HCT116 (cell line): Measurements from ENCODE around the gene SEMA3E. TPM values are rescaled to one million over a fixed set of nuclear protein-coding genes. Genes with fewer than 3 reads are reported as not detected.

Experiments
- ATAC-seq: fragments of 200-7000 bp; cut with Tn5 transposase; 2 replicates; pipeline ENCODE4 v1.9.1; 2020; ENCODE audit warnings: mild to moderate bottlenecking, moderate library complexity
- BruUV-seq: library from RNA; stranded (reverse); fragments of 400-500 nt; replicated peaks from 2 replicates; lab custom pipeline; 2021; lab: Mats Ljungman, UMichigan
- CTCF ChIA-PET: fragments of 300-600 bp; sonication (Branson Sonifier 250); formaldehyde crosslinking; loops from one replicate; lab custom pipeline; 2021; ENCODE audit warnings: antibody characterized with exemption; lab: Charles Lee
- POLR2A ChIA-PET: fragments of 300-600, 350-600 bp; sonication (Branson Sonifier 250); formaldehyde crosslinking; loops from one replicate; lab custom pipeline; 2021; ENCODE audit warnings: antibody characterized with exemption; lab: Charles Lee
- RAD21 ChIA-PET, 2 experiments: fragments of 300-600 bp; sonication (Branson Sonifier 250); formaldehyde crosslinking; loops; one replicate each; lab custom pipeline; 2023; ENCODE audit warnings: low total read pairs in 2 of 2; ENCODE audit not compliant: uncharacterized antibody in 2 of 2, unreplicated experiment in 2 of 2, low non-redundant PET in 1 of 2; lab: Charles Lee
- DNase-seq: peaks from one replicate; pipeline ENCODE4 v3.0.0-alpha.2; 2010; ENCODE audit warnings: low read depth, low spot score
- H2AFZ ChIP-seq: fragments of 200-600 bp; shearing (Covaris generic), sonication (generic); 2 replicates; pipeline ENCODE4 v1.6.1; 2017; ENCODE audit warnings: low read depth, mixed run types, mixed read lengths, antibody characterized with exemption, low read length; ENCODE audit not compliant: poor library complexity, severe bottlenecking
- H3K27ac ChIP-seq: 2 replicates; pipeline ENCODE4 v1.5.1; 2012; ENCODE audit warnings: low read depth, low read length
- H3K27me3 ChIP-seq: fragments of 200-600 bp; sonication (generic); 2 replicates; pipeline ENCODE4 v1.6.1; 2016; ENCODE audit warnings: mixed run types, low read length, mixed read lengths; ENCODE audit not compliant: insufficient read depth
- H3K36me3 ChIP-seq, 2 experiments: fragments of 200-500 bp in 1 of 2; fragments of 200-600 bp in 1 of 2; sonication (Bioruptor generic) in 1 of 2; sonication (generic) in 1 of 2; 2 replicates each; pipeline versions ENCODE4 v1.5.1 to v1.6.1; 2014 to 2016; ENCODE audit warnings: low read length in 2 of 2, inconsistent platforms in 1 of 2, mixed read lengths in 1 of 2, mixed run types in 1 of 2; ENCODE audit not compliant: insufficient read depth in 2 of 2, control insufficient read depth in 1 of 2
- H3K4me1 ChIP-seq, 2 experiments: fragments of 200-600 bp in 1 of 2; sonication (generic) in 1 of 2; 2 replicates each; pipeline versions ENCODE4 v1.5.1 to v1.6.1; 2012 to 2017; ENCODE audit warnings: low read length in 2 of 2, inconsistent platforms in 1 of 2, mild to moderate bottlenecking in 1 of 2, mixed read lengths in 1 of 2, mixed run types in 1 of 2, moderate library complexity in 1 of 2; ENCODE audit not compliant: insufficient read depth in 2 of 2, control insufficient read depth in 1 of 2
- H3K4me2 ChIP-seq: fragments of 200-600 bp; sonication (generic); 2 replicates; pipeline ENCODE4 v1.6.1; 2017; ENCODE audit warnings: mixed run types, low read length, mixed read lengths
- H3K4me3 ChIP-seq, 2 experiments: fragments of 200-600 bp in 1 of 2; sonication (generic) in 1 of 2; replicated peaks in 1 of 2; 2 replicates each; pipeline ENCODE4 v1.5.1; 2011 to 2016; ENCODE audit warnings: low read length in 2 of 2, control low read depth in 1 of 2, low read depth in 1 of 2, mild to moderate bottlenecking in 1 of 2, mixed read lengths in 1 of 2, mixed run types in 1 of 2
- H3K79me2 ChIP-seq: fragments of 200-600 bp; sonication (generic); 2 replicates; pipeline ENCODE4 v1.6.1; 2017; ENCODE audit warnings: mild to moderate bottlenecking, mixed run types, low read length, moderate library complexity, mixed read lengths; ENCODE audit not compliant: insufficient read depth
- H3K9ac ChIP-seq: fragments of 200-600 bp; sonication (generic); 2 replicates; pipeline ENCODE4 v1.6.1; 2016; ENCODE audit warnings: low read length, mixed read lengths
- H3K9me2 ChIP-seq: fragments of 200-600 bp; sonication (generic), shearing (Covaris generic); 2 replicates; pipeline ENCODE4 v1.6.1; 2017; ENCODE audit warnings: mixed run types, mild to moderate bottlenecking, moderate library complexity; ENCODE audit not compliant: insufficient read depth
- H3K9me3 ChIP-seq, 2 experiments: fragments of 200-500 bp in 1 of 2; fragments of 200-600 bp in 1 of 2; sonication (Bioruptor generic) in 1 of 2; sonication (generic) in 1 of 2; 2 replicates each; pipeline ENCODE4 v1.6.1; 2014 to 2017; ENCODE audit warnings: low read length in 2 of 2, mixed read lengths in 2 of 2, inconsistent platforms in 1 of 2, low read depth in 1 of 2, mild to moderate bottlenecking in 1 of 2, mixed run types in 1 of 2, moderate library complexity in 1 of 2; ENCODE audit not compliant: control insufficient read depth in 1 of 2, insufficient read depth in 1 of 2
- H4K20me1 ChIP-seq: fragments of 200-600 bp; sonication (generic), shearing (Covaris generic); 2 replicates; pipeline ENCODE4 v1.6.1; 2017; ENCODE audit warnings: mixed run types, mild to moderate bottlenecking, moderate library complexity; ENCODE audit not compliant: insufficient read depth
- POLR2AphosphoS5 ChIP-seq: IDR thresholded peaks from 2 replicates; pipeline ENCODE4 v1.6.1; 2011; ENCODE audit warnings: mild to moderate bottlenecking, low read depth, low read length, moderate library complexity
- SIN3A ChIP-seq: IDR thresholded peaks from 2 replicates; pipeline ENCODE4 v1.6.1; 2012; ENCODE audit warnings: low read depth
- SRF ChIP-seq: IDR thresholded peaks from 2 replicates; pipeline ENCODE4 v1.6.1; 2012; ENCODE audit warnings: low read depth
- TCF7L2 ChIP-seq: IDR thresholded peaks from 2 replicates; pipeline ENCODE4 v1.7.0; 2011; ENCODE audit warnings: borderline replicate concordance, inconsistent platforms; ENCODE audit not compliant: insufficient read depth, insufficient read length; ENCODE audit errors: extremely low read depth
- YY1 ChIP-seq: IDR thresholded peaks from 2 replicates; pipeline ENCODE4 v1.6.1; 2011; ENCODE audit warnings: low read length, low read depth, moderate library complexity, mild to moderate bottlenecking; ENCODE audit not compliant: insufficient replicate concordance; ENCODE audit errors: extremely low read depth
- ZFX ChIP-seq: fragments of 450-650 bp; IDR thresholded peaks from 2 replicates; pipeline ENCODE4 v1.6.1; 2017
- intact Hi-C: fragments of 100-400 bp; cut with micrococcal nuclease; formaldehyde crosslinking; loops from 2 replicates; pipeline ENCODE4 v1.10.0; 2022
- total RNA-seq: library from RNA; stranded (reverse); gene quantifications from one replicate; pipeline ENCODE4 v1.2.1, GENCODE V29; 2021; ENCODE audit not compliant: unreplicated experiment
- TF ChIP-seq, protein P1 (sequence below): IDR thresholded peaks from 2 replicates; pipeline ENCODE4 v1.6.1; 2012
- TF ChIP-seq, protein P2 (sequence below): IDR thresholded peaks from 2 replicates; pipeline ENCODE4 v1.6.1; 2011; ENCODE audit warnings: mild to moderate bottlenecking, low read length, moderate library complexity; ENCODE audit not compliant: insufficient replicate concordance; ENCODE audit errors: extremely low read depth
- TF ChIP-seq, protein P3 (sequence below): IDR thresholded peaks from 2 replicates; pipeline ENCODE4 v1.6.1; 2012; ENCODE audit warnings: low read depth
- TF ChIP-seq, protein P4 (sequence below): IDR thresholded peaks from 2 replicates; pipeline ENCODE4 v1.6.1; 2012
- TF ChIP-seq, protein P5 (sequence below), 3 experiments: fragments of 200-600 bp in 1 of 3; sonication (generic) in 1 of 3; IDR thresholded peaks in 2 of 3; conservative IDR thresholded peaks in 1 of 3; 2 replicates each; pipeline ENCODE4 v1.5.1; 2012 to 2017; ENCODE audit warnings: low read depth in 2 of 3, low read length in 2 of 3, antibody characterized with exemption in 1 of 3, borderline replicate concordance in 1 of 3, control low read depth in 1 of 3, mild to moderate bottlenecking in 1 of 3, mixed read lengths in 1 of 3, mixed run types in 1 of 3, moderate library complexity in 1 of 3; ENCODE audit not compliant: insufficient read depth in 1 of 3

Gene SEMA3E
- total RNA-seq, 1 experiment from 2014 or later = 1.6 TPM

DNA sequence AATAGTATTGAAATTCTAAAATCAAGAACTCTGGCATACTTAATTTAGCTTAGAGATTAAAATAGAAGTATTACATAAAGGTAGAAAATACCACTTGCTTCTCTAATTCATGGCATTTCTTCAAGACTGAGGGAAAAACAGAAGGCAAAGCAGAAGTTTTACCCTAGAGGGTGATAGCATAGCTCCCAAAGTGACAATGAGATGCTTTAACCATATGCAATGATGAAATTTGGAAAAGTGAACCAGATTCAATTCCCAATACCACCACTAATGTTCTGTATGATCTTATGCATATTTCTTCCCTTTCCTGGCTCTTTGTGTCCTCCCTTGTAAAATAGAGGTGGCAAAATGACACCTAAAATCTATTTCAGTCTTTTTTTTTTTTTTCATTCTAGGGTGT is 260.5 kb downstream of the SEMA3E start:
- Histone ChIP-seq H3K9me2 (no peaks in the 10 kb centered on the region), H3K27me3 (no peaks in the 10 kb centered on the region), H3K4me2 (no peak overlapping the region), H4K20me1 (no peaks in the 10 kb centered on the region), H2AFZ (no peak overlapping the region), H3K9me3 (no peaks in the 10 kb centered on the region; a peak in 1 of 4 replicates), H3K27ac (no peak overlapping the region), H3K4me1 (no peaks in the 10 kb centered on the region), H3K36me3 (no peaks in the 10 kb centered on the region), H3K4me3 (no peak overlapping the region), H3K79me2 (no peaks in the 10 kb centered on the region), H3K9ac (no peak overlapping the region)
- intact Hi-C loops = no loop called here
- BruUV-seq = no TSS peak
- ATAC-seq (no peak), DNase-seq (no peak)
- TF ChIP-seq, protein P1, sequence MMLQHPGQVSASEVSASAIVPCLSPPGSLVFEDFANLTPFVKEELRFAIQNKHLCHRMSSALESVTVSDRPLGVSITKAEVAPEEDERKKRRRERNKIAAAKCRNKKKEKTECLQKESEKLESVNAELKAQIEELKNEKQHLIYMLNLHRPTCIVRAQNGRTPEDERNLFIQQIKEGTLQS = no peak
- TF ChIP-seq ZFX (no peak), SIN3A (no peak), SRF (no peak), TCF7L2 (no peak), POLR2AphosphoS5 (no peak), YY1 (no peak)
- TF ChIP-seq, protein P2, sequence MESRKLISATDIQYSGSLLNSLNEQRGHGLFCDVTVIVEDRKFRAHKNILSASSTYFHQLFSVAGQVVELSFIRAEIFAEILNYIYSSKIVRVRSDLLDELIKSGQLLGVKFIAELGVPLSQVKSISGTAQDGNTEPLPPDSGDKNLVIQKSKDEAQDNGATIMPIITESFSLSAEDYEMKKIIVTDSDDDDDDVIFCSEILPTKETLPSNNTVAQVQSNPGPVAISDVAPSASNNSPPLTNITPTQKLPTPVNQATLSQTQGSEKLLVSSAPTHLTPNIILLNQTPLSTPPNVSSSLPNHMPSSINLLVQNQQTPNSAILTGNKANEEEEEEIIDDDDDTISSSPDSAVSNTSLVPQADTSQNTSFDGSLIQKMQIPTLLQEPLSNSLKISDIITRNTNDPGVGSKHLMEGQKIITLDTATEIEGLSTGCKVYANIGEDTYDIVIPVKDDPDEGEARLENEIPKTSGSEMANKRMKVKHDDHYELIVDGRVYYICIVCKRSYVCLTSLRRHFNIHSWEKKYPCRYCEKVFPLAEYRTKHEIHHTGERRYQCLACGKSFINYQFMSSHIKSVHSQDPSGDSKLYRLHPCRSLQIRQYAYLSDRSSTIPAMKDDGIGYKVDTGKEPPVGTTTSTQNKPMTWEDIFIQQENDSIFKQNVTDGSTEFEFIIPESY = no peak
- TF ChIP-seq, protein P3, sequence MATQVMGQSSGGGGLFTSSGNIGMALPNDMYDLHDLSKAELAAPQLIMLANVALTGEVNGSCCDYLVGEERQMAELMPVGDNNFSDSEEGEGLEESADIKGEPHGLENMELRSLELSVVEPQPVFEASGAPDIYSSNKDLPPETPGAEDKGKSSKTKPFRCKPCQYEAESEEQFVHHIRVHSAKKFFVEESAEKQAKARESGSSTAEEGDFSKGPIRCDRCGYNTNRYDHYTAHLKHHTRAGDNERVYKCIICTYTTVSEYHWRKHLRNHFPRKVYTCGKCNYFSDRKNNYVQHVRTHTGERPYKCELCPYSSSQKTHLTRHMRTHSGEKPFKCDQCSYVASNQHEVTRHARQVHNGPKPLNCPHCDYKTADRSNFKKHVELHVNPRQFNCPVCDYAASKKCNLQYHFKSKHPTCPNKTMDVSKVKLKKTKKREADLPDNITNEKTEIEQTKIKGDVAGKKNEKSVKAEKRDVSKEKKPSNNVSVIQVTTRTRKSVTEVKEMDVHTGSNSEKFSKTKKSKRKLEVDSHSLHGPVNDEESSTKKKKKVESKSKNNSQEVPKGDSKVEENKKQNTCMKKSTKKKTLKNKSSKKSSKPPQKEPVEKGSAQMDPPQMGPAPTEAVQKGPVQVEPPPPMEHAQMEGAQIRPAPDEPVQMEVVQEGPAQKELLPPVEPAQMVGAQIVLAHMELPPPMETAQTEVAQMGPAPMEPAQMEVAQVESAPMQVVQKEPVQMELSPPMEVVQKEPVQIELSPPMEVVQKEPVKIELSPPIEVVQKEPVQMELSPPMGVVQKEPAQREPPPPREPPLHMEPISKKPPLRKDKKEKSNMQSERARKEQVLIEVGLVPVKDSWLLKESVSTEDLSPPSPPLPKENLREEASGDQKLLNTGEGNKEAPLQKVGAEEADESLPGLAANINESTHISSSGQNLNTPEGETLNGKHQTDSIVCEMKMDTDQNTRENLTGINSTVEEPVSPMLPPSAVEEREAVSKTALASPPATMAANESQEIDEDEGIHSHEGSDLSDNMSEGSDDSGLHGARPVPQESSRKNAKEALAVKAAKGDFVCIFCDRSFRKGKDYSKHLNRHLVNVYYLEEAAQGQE = no peak
- TF ChIP-seq, protein P4, sequence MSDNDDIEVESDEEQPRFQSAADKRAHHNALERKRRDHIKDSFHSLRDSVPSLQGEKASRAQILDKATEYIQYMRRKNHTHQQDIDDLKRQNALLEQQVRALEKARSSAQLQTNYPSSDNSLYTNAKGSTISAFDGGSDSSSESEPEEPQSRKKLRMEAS = no peak
- TF ChIP-seq, protein P5, sequence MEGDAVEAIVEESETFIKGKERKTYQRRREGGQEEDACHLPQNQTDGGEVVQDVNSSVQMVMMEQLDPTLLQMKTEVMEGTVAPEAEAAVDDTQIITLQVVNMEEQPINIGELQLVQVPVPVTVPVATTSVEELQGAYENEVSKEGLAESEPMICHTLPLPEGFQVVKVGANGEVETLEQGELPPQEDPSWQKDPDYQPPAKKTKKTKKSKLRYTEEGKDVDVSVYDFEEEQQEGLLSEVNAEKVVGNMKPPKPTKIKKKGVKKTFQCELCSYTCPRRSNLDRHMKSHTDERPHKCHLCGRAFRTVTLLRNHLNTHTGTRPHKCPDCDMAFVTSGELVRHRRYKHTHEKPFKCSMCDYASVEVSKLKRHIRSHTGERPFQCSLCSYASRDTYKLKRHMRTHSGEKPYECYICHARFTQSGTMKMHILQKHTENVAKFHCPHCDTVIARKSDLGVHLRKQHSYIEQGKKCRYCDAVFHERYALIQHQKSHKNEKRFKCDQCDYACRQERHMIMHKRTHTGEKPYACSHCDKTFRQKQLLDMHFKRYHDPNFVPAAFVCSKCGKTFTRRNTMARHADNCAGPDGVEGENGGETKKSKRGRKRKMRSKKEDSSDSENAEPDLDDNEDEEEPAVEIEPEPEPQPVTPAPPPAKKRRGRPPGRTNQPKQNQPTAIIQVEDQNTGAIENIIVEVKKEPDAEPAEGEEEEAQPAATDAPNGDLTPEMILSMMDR (IDR thresholded peaks at IDR 0.05 in 2 of 3, conservative IDR thresholded peaks at IDR 0.05 in 1 of 3; ENCODE audit: borderline replicate concordance in 1 of 3, insufficient read depth in 1 of 3, low read depth in 2 of 3, low read length in 2 of 3) = no peak
- CTCF ChIA-PET = no interaction called here
- RAD21 ChIA-PET = interaction anchor here in 1 of 2 experiments (0.7 kb wide), 1 partner anchor 297 kb away, joined by 3 read pairs; no protein-coding TSS in a partner anchor
- POLR2A ChIA-PET = interaction anchor here (0.7 kb wide), 1 partner anchor 1192 kb away, joined by 3 read pairs; no protein-coding TSS in a partner anchor
